HCT116 (cell line): ENCODE results near the gene CAND2. TPM values are rescaled to one million over a fixed set of nuclear protein-coding genes. Genes with fewer than 3 reads are reported as not detected.

Experiments
- ATAC-seq: fragments of 200-7000 bp; cut with Tn5 transposase; 2 replicates; pipeline ENCODE4 v1.9.1; 2020; ENCODE audit warnings: mild to moderate bottlenecking, moderate library complexity
- BruUV-seq: library from RNA; stranded (reverse); fragments of 400-500 nt; replicated peaks from 2 replicates; lab custom pipeline; 2021; lab: Mats Ljungman, UMichigan
- CTCF ChIA-PET: fragments of 300-600 bp; sonication (Branson Sonifier 250); formaldehyde crosslinking; loops from one replicate; lab custom pipeline; 2021; ENCODE audit warnings: antibody characterized with exemption; lab: Charles Lee
- POLR2A ChIA-PET: fragments of 300-600, 350-600 bp; sonication (Branson Sonifier 250); formaldehyde crosslinking; loops from one replicate; lab custom pipeline; 2021; ENCODE audit warnings: antibody characterized with exemption; lab: Charles Lee
- RAD21 ChIA-PET, 2 experiments: fragments of 300-600 bp; sonication (Branson Sonifier 250); formaldehyde crosslinking; loops; one replicate each; lab custom pipeline; 2023; ENCODE audit warnings: low total read pairs in 2 of 2; ENCODE audit not compliant: uncharacterized antibody in 2 of 2, unreplicated experiment in 2 of 2, low non-redundant PET in 1 of 2; lab: Charles Lee
- DNase-seq: peaks from one replicate; pipeline ENCODE4 v3.0.0-alpha.2; 2010; ENCODE audit warnings: low read depth, low spot score
- H2AFZ ChIP-seq: fragments of 200-600 bp; shearing (Covaris generic), sonication (generic); 2 replicates; pipeline ENCODE4 v1.6.1; 2017; ENCODE audit warnings: low read depth, mixed run types, mixed read lengths, antibody characterized with exemption, low read length; ENCODE audit not compliant: poor library complexity, severe bottlenecking
- H3K27ac ChIP-seq: 2 replicates; pipeline ENCODE4 v1.5.1; 2012; ENCODE audit warnings: low read depth, low read length
- H3K27me3 ChIP-seq: fragments of 200-600 bp; sonication (generic); 2 replicates; pipeline ENCODE4 v1.6.1; 2016; ENCODE audit warnings: mixed run types, low read length, mixed read lengths; ENCODE audit not compliant: insufficient read depth
- H3K36me3 ChIP-seq, 2 experiments: fragments of 200-500 bp in 1 of 2; fragments of 200-600 bp in 1 of 2; sonication (Bioruptor generic) in 1 of 2; sonication (generic) in 1 of 2; 2 replicates each; pipeline versions ENCODE4 v1.5.1 to v1.6.1; 2014 to 2016; ENCODE audit warnings: low read length in 2 of 2, inconsistent platforms in 1 of 2, mixed read lengths in 1 of 2, mixed run types in 1 of 2; ENCODE audit not compliant: insufficient read depth in 2 of 2, control insufficient read depth in 1 of 2
- H3K4me1 ChIP-seq, 2 experiments: fragments of 200-600 bp in 1 of 2; sonication (generic) in 1 of 2; 2 replicates each; pipeline versions ENCODE4 v1.5.1 to v1.6.1; 2012 to 2017; ENCODE audit warnings: low read length in 2 of 2, inconsistent platforms in 1 of 2, mild to moderate bottlenecking in 1 of 2, mixed read lengths in 1 of 2, mixed run types in 1 of 2, moderate library complexity in 1 of 2; ENCODE audit not compliant: insufficient read depth in 2 of 2, control insufficient read depth in 1 of 2
- H3K4me2 ChIP-seq: fragments of 200-600 bp; sonication (generic); 2 replicates; pipeline ENCODE4 v1.6.1; 2017; ENCODE audit warnings: mixed run types, low read length, mixed read lengths
- H3K4me3 ChIP-seq, 2 experiments: fragments of 200-600 bp in 1 of 2; sonication (generic) in 1 of 2; replicated peaks in 1 of 2; 2 replicates each; pipeline ENCODE4 v1.5.1; 2011 to 2016; ENCODE audit warnings: low read length in 2 of 2, control low read depth in 1 of 2, low read depth in 1 of 2, mild to moderate bottlenecking in 1 of 2, mixed read lengths in 1 of 2, mixed run types in 1 of 2
- H3K79me2 ChIP-seq: fragments of 200-600 bp; sonication (generic); 2 replicates; pipeline ENCODE4 v1.6.1; 2017; ENCODE audit warnings: mild to moderate bottlenecking, mixed run types, low read length, moderate library complexity, mixed read lengths; ENCODE audit not compliant: insufficient read depth
- H3K9ac ChIP-seq: fragments of 200-600 bp; sonication (generic); 2 replicates; pipeline ENCODE4 v1.6.1; 2016; ENCODE audit warnings: low read length, mixed read lengths
- H3K9me2 ChIP-seq: fragments of 200-600 bp; sonication (generic), shearing (Covaris generic); 2 replicates; pipeline ENCODE4 v1.6.1; 2017; ENCODE audit warnings: mixed run types, mild to moderate bottlenecking, moderate library complexity; ENCODE audit not compliant: insufficient read depth
- H3K9me3 ChIP-seq, 2 experiments: fragments of 200-500 bp in 1 of 2; fragments of 200-600 bp in 1 of 2; sonication (Bioruptor generic) in 1 of 2; sonication (generic) in 1 of 2; 2 replicates each; pipeline ENCODE4 v1.6.1; 2014 to 2017; ENCODE audit warnings: low read length in 2 of 2, mixed read lengths in 2 of 2, inconsistent platforms in 1 of 2, low read depth in 1 of 2, mild to moderate bottlenecking in 1 of 2, mixed run types in 1 of 2, moderate library complexity in 1 of 2; ENCODE audit not compliant: control insufficient read depth in 1 of 2, insufficient read depth in 1 of 2
- H4K20me1 ChIP-seq: fragments of 200-600 bp; sonication (generic), shearing (Covaris generic); 2 replicates; pipeline ENCODE4 v1.6.1; 2017; ENCODE audit warnings: mixed run types, mild to moderate bottlenecking, moderate library complexity; ENCODE audit not compliant: insufficient read depth
- CBX3 ChIP-seq: IDR thresholded peaks from 2 replicates; pipeline ENCODE4 v1.6.1; 2012; ENCODE audit warnings: low read depth
- ELF1 ChIP-seq: IDR thresholded peaks from 2 replicates; pipeline ENCODE4 v1.6.1; 2012; ENCODE audit warnings: low read depth, borderline replicate concordance
- EZH2phosphoT487 ChIP-seq: fragments of 200-600 bp; IDR thresholded peaks from 2 replicates; pipeline ENCODE4 v1.6.1; 2018; ENCODE audit warnings: antibody characterized with exemption, borderline replicate concordance
- POLR2A ChIP-seq: IDR thresholded peaks from 2 replicates; pipeline ENCODE4 v1.7.0; 2011; ENCODE audit warnings: borderline replicate concordance; ENCODE audit not compliant: insufficient read depth, insufficient read length; ENCODE audit errors: extremely low read depth
- SIN3A ChIP-seq: IDR thresholded peaks from 2 replicates; pipeline ENCODE4 v1.6.1; 2012; ENCODE audit warnings: low read depth
- SP1 ChIP-seq: IDR thresholded peaks from 2 replicates; pipeline ENCODE4 v1.6.1; 2012; ENCODE audit warnings: low read depth
- intact Hi-C: fragments of 100-400 bp; cut with micrococcal nuclease; formaldehyde crosslinking; loops from 2 replicates; pipeline ENCODE4 v1.10.0; 2022
- total RNA-seq: library from RNA; stranded (reverse); gene quantifications from one replicate; pipeline ENCODE4 v1.2.1, GENCODE V29; 2021; ENCODE audit not compliant: unreplicated experiment
- TF ChIP-seq, protein P1 (sequence below): IDR thresholded peaks from 2 replicates; pipeline ENCODE4 v1.6.1; 2012; ENCODE audit warnings: low read depth
- TF ChIP-seq, protein P2 (sequence below): IDR thresholded peaks from 2 replicates; pipeline ENCODE4 v1.6.1; 2012

CAND2 gene
- total RNA-seq, 1 experiment from 2014 or later, result not detected

DNA sequence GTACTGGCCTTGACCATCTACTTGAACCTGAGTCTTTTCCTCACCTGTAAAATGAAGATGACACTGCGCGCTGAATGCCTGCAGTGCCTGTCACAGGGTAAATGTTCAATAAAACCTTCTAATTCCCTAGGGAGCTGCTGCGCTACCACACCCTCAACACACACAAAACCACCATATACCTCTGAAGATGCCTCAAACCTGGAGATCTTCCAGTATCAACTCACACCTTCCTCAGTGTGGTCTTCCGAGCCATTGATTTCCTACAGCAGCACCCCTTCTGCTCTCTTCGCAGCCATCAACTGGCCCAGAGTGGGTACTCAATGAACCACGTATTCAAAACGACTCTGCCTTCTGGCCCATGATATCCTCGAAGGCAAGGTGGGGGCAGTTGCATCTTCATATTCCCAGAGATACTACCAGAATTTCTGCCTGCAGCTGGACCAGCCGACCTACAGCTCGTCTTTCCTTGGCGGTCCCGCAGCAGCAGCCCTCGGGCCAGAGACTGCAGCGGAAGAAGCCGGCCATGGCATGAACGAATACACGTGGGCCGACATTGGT is 44.2 kb downstream of the CAND2 start:
- DNase-seq, result no peak
- H3K36me3 ChIP-seq, result peaks cover 37 to 53% of the 10 kb centered on the region in 2 experiments
- H3K9me2 ChIP-seq, result no peaks in the 10 kb centered on the region
- H3K27ac ChIP-seq, result peak overlapping the region; percentile 93
- BruUV-seq, result TSS peak; percentile 55
- ATAC-seq, result no peak
- peaks cover 0 to 18% of the 10 kb centered on the region in 2 experiments; a peak in 2 of 4 replicates for H3K4me1 ChIP-seq
- TF ChIP-seq CBX3 (no peak), SP1 (no peak), ELF1 (no peak), SIN3A (peak; percentile 28; the same call in 1 of the 2 replicates), POLR2A (no peak), EZH2phosphoT487 (no peak)
- TF ChIP-seq, protein P1, sequence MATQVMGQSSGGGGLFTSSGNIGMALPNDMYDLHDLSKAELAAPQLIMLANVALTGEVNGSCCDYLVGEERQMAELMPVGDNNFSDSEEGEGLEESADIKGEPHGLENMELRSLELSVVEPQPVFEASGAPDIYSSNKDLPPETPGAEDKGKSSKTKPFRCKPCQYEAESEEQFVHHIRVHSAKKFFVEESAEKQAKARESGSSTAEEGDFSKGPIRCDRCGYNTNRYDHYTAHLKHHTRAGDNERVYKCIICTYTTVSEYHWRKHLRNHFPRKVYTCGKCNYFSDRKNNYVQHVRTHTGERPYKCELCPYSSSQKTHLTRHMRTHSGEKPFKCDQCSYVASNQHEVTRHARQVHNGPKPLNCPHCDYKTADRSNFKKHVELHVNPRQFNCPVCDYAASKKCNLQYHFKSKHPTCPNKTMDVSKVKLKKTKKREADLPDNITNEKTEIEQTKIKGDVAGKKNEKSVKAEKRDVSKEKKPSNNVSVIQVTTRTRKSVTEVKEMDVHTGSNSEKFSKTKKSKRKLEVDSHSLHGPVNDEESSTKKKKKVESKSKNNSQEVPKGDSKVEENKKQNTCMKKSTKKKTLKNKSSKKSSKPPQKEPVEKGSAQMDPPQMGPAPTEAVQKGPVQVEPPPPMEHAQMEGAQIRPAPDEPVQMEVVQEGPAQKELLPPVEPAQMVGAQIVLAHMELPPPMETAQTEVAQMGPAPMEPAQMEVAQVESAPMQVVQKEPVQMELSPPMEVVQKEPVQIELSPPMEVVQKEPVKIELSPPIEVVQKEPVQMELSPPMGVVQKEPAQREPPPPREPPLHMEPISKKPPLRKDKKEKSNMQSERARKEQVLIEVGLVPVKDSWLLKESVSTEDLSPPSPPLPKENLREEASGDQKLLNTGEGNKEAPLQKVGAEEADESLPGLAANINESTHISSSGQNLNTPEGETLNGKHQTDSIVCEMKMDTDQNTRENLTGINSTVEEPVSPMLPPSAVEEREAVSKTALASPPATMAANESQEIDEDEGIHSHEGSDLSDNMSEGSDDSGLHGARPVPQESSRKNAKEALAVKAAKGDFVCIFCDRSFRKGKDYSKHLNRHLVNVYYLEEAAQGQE, result no peak
- TF ChIP-seq, protein P2, sequence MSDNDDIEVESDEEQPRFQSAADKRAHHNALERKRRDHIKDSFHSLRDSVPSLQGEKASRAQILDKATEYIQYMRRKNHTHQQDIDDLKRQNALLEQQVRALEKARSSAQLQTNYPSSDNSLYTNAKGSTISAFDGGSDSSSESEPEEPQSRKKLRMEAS, result no peak
- TF ChIP-seq, all 23 proteins: peak for 1
- H2AFZ ChIP-seq, result no peak overlapping the region
- H3K27me3 ChIP-seq, result no peaks in the 10 kb centered on the region
- RAD21 ChIA-PET, result no interaction called here
- H4K20me1 ChIP-seq, result peaks cover 42% of the 10 kb centered on the region; the same call in 1 of the 2 replicates
- POLR2A ChIA-PET, result interaction anchor here (0.6 to 1.9 kb wide), 4 partner anchors 10 to 31 kb away, joined by 3 to 13 read pairs (median 6); no protein-coding TSS in a partner anchor
- peaks cover 57% of the 10 kb centered on the region for H3K79me2 ChIP-seq
- peak overlapping the region; percentile 95 for H3K4me2 ChIP-seq
- intact Hi-C loops, result no loop called here
- CTCF ChIA-PET, result interaction anchor here (1.7 to 2.0 kb wide), 2 partner anchors 30 to 134 kb away, joined by 7 to 12 read pairs; no protein-coding TSS in a partner anchor
- H3K9me3 ChIP-seq, result no peaks in the 10 kb centered on the region
- peak overlapping the region; percentile 95 to 100 for H3K4me3 ChIP-seq
- peak overlapping the region; percentile 100 for H3K9ac ChIP-seq
